Measurements from ENCODE around the gene CEACAM7.

The CEACAM7 gene

GRCh38 chr19:41688098-41688497 lies at the start of gene CEACAM7:
Gene CEACAM7, minus strand, starts transcription at chr19:41688270. Its CDS starts 105 bp downstream, at chr19:41688165.
- H3K4me3 ChIP-seq (ENCODE audit: low read length), result no peak within 1 kb of the TSS
- no peak for DNase-seq (ENCODE audit: low read depth)
- TF ChIP-seq CTCF (conservative IDR thresholded peaks at IDR 0.05; ENCODE audit: low read length), result no peak

- H3K4me3 ChIP-seq (ENCODE audit: low read length), result no peak overlapping the region
- no peak for DNase-seq (ENCODE audit: low read depth)
- no peak for TF ChIP-seq CTCF (conservative IDR thresholded peaks at IDR 0.05; ENCODE audit: low read length)
These were observed 47.1 kb upstream of the CEACAM7 start for GRCh38 chr19:41735071-41735600.

GRCh38 chr19:41734585-41734984 lies 46.5 kb upstream of the CEACAM7 start:
- no peak for DNase-seq (ENCODE audit: low read depth)
- TF ChIP-seq CTCF (conservative IDR thresholded peaks at IDR 0.05; ENCODE audit: low read length), result no peak
- no peak overlapping the region for H3K4me3 ChIP-seq (ENCODE audit: low read length)

- TF ChIP-seq CTCF (conservative IDR thresholded peaks at IDR 0.05; ENCODE audit: low read length), result no peak
- H3K4me3 ChIP-seq (ENCODE audit: low read length), result no peak overlapping the region
- no peak for DNase-seq (ENCODE audit: low read depth)
These were observed 46.1 kb upstream of the CEACAM7 start for GRCh38 chr19:41734156-41734555.

- TF ChIP-seq CTCF (conservative IDR thresholded peaks at IDR 0.05; ENCODE audit: low read length), result no peak
- no peak for DNase-seq (ENCODE audit: low read depth)
- H3K4me3 ChIP-seq (ENCODE audit: low read length), result no peak overlapping the region
These were observed 38.4 kb upstream of the CEACAM7 start for GRCh38 chr19:41726493-41726892.

- DNase-seq (ENCODE audit: low read depth), result no peak
- no peak overlapping the region for H3K4me3 ChIP-seq (ENCODE audit: low read length)
- no peak for TF ChIP-seq CTCF (conservative IDR thresholded peaks at IDR 0.05; ENCODE audit: low read length)
These were observed 32.0 kb upstream of the CEACAM7 start for GRCh38 chr19:41720103-41720502.

GRCh38 chr19:41718761-41719160 lies 30.7 kb upstream of the CEACAM7 start:
- no peak for TF ChIP-seq CTCF (conservative IDR thresholded peaks at IDR 0.05; ENCODE audit: low read length)
- no peak overlapping the region for H3K4me3 ChIP-seq (ENCODE audit: low read length)
- DNase-seq (ENCODE audit: low read depth), result no peak
